ENCODE results near the gene MMP24.

DNA sequence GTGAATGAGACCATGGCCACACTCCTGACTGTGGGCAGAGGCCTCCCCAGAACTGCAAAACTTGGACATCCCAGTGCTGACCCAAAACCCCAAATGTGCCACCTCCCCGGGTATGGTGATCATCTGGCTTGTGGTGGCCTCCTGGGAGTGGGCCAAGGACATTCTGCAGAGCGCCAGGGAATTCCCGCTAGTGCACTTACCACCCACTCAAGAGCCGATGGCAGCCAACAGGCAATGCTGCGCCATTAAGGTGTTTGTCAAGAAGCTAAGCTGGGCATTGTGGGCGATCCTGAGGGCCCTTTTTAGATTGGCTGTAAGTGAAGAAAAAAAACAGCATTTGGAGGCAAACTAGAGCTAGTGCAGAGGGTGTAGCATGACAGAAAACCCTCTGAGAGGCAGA is 9.4 kb downstream of the MMP24 start:
- TF ChIP-seq, protein P1, sequence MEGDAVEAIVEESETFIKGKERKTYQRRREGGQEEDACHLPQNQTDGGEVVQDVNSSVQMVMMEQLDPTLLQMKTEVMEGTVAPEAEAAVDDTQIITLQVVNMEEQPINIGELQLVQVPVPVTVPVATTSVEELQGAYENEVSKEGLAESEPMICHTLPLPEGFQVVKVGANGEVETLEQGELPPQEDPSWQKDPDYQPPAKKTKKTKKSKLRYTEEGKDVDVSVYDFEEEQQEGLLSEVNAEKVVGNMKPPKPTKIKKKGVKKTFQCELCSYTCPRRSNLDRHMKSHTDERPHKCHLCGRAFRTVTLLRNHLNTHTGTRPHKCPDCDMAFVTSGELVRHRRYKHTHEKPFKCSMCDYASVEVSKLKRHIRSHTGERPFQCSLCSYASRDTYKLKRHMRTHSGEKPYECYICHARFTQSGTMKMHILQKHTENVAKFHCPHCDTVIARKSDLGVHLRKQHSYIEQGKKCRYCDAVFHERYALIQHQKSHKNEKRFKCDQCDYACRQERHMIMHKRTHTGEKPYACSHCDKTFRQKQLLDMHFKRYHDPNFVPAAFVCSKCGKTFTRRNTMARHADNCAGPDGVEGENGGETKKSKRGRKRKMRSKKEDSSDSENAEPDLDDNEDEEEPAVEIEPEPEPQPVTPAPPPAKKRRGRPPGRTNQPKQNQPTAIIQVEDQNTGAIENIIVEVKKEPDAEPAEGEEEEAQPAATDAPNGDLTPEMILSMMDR (IDR thresholded peaks at IDR 0.05): no peak
- TF ChIP-seq, protein P2, sequence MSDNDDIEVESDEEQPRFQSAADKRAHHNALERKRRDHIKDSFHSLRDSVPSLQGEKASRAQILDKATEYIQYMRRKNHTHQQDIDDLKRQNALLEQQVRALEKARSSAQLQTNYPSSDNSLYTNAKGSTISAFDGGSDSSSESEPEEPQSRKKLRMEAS (IDR thresholded peaks at IDR 0.05; ENCODE audit: low read depth): no peak
- TF ChIP-seq MXI1 (IDR thresholded peaks at IDR 0.05; ENCODE audit: low read depth, low read length) (no peak), POLR2AphosphoS5 (IDR thresholded peaks at IDR 0.05; ENCODE audit: low read depth, low read length) (no peak), RCOR1 (IDR thresholded peaks at IDR 0.05; ENCODE audit: low read length) (no peak), CHD2 (IDR thresholded peaks at IDR 0.05; ENCODE audit: low read length, partially characterized antibody) (no peak), RFX5 (IDR thresholded peaks at IDR 0.05; ENCODE audit: low read length) (no peak), EP300 (IDR thresholded peaks at IDR 0.05; ENCODE audit: borderline replicate concordance in 1 of 2, low read depth in 1 of 2, low read length in 1 of 2) (no peak), SMC3 (IDR thresholded peaks at IDR 0.05; ENCODE audit: low read depth, low read length) (no peak), ELF1 (IDR thresholded peaks at IDR 0.05) (no peak)
- TF ChIP-seq, protein P3, sequence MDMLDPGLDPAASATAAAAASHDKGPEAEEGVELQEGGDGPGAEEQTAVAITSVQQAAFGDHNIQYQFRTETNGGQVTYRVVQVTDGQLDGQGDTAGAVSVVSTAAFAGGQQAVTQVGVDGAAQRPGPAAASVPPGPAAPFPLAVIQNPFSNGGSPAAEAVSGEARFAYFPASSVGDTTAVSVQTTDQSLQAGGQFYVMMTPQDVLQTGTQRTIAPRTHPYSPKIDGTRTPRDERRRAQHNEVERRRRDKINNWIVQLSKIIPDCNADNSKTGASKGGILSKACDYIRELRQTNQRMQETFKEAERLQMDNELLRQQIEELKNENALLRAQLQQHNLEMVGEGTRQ (IDR thresholded peaks at IDR 0.05; ENCODE audit: borderline replicate concordance, low read depth, low read length): no peak

Data from SK-N-SH (cell line).